Thyroid gland (tissue), 4 donors: ENCODE measurements around the gene DAG1.

Experiments
- POLR2A ChIP-seq, 2 donors: fragments of 450-650 bp; IDR thresholded peaks; one replicate each; pipeline ENCODE4 v1.6.1; 2017; ENCODE audit warnings: antibody characterized with exemption in 2 of 2, mild to moderate bottlenecking in 2 of 2, moderate library complexity in 1 of 2
- TF ChIP-seq, protein P1 (sequence below), 6 experiments: fragments of 200-600 bp in 3 of 6; fragments of 450-650 bp in 3 of 6; sonication (generic) in 3 of 6; IDR thresholded peaks; one replicate each; pipeline ENCODE4 v1.5.1; 2016 to 2019; ENCODE audit warnings: antibody characterized with exemption in 6 of 6, mild to moderate bottlenecking in 2 of 6, inconsistent platforms in 1 of 6, moderate library complexity in 1 of 6

DNA sequence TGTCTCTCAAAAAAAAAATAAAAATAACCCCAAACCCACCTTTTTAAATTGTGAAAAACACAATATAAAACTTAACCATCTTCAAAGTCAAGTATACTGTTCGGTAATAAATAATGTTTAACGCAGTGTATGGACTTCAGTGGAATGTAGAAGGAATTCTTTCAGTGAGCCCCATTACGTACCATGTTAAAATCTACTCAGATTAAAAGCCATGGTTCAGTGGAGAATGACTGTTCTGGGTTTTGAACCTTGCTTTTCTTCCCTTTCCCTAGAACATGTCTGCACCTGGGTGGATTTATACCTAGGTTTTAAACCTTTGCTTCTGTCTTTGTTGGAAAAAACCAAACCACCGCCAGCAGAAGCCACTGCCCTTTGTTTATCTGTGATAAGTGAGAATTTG is 27.5 kb downstream of the DAG1 start:
- TF ChIP-seq, protein P1, sequence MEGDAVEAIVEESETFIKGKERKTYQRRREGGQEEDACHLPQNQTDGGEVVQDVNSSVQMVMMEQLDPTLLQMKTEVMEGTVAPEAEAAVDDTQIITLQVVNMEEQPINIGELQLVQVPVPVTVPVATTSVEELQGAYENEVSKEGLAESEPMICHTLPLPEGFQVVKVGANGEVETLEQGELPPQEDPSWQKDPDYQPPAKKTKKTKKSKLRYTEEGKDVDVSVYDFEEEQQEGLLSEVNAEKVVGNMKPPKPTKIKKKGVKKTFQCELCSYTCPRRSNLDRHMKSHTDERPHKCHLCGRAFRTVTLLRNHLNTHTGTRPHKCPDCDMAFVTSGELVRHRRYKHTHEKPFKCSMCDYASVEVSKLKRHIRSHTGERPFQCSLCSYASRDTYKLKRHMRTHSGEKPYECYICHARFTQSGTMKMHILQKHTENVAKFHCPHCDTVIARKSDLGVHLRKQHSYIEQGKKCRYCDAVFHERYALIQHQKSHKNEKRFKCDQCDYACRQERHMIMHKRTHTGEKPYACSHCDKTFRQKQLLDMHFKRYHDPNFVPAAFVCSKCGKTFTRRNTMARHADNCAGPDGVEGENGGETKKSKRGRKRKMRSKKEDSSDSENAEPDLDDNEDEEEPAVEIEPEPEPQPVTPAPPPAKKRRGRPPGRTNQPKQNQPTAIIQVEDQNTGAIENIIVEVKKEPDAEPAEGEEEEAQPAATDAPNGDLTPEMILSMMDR (IDR thresholded peaks at IDR 0.05) = no peak
- TF ChIP-seq POLR2A (IDR thresholded peaks at IDR 0.05) = no peak
